Nephron (organoid): ENCODE data around the gene TMTC1.
A peak's percentile ranks its signal among the peaks of the same experiment; 100 is the strongest.

Source experiments
- H3K27ac Mint-ChIP-seq, 3 experiments: 2 replicates each; pipeline ENCODE4 v1.8.0; 2020; ENCODE audit warnings: mixed read lengths in 3 of 3, mild to moderate bottlenecking in 2 of 3, moderate library complexity in 1 of 3
- H3K27me3 Mint-ChIP-seq: 2 replicates; pipeline ENCODE4 v1.8.0; 2021; ENCODE audit warnings: low read depth, mild to moderate bottlenecking, moderate library complexity, mixed read lengths
- H3K36me3 Mint-ChIP-seq: 2 replicates; pipeline ENCODE4 v1.8.0; 2020; ENCODE audit warnings: low read depth, mixed read lengths
- H3K4me1 Mint-ChIP-seq: 2 replicates; pipeline ENCODE4 v1.8.0; 2020; ENCODE audit warnings: mixed read lengths
- H3K4me3 Mint-ChIP-seq, 3 experiments: 2 replicates each; pipeline ENCODE4 v1.8.0; 2020; ENCODE audit warnings: mild to moderate bottlenecking in 3 of 3, mixed read lengths in 3 of 3, moderate library complexity in 2 of 3
- H3K9me3 Mint-ChIP-seq: 2 replicates; pipeline ENCODE4 v1.8.0; 2020; ENCODE audit warnings: mixed read lengths
- CTCF ChIP-seq, 3 experiments: fragments of 200-600 bp; sonication (generic); IDR thresholded peaks; one replicate each; pipeline ENCODE4 v1.5.0; 2021; ENCODE audit warnings: antibody characterized with exemption in 3 of 3; ENCODE audit not compliant: unreplicated experiment in 3 of 3

TMTC1 gene

GRCh38 chr12:29656762-29657538, 126.8 kb downstream of the TMTC1 start:
- Mint-ChIP-seq H3K36me3 (peaks cover 21% of the 10 kb centered on the region), H3K27ac (peak overlapping the region in 1 of 3 experiments; percentile 11), H3K27me3 (no peaks in the 10 kb centered on the region), H3K4me1 (peaks cover 12% of the 10 kb centered on the region), H3K4me3 (no peak overlapping the region), H3K9me3 (no peaks in the 10 kb centered on the region)
- TF ChIP-seq CTCF (IDR thresholded peaks at IDR 0.05; ENCODE audit: unreplicated experiment in 3 of 3) = no peak

- Mint-ChIP-seq H3K4me3 (no peak overlapping the region), H3K9me3 (no peaks in the 10 kb centered on the region), H3K27me3 (no peaks in the 10 kb centered on the region), H3K36me3 (peaks cover 23% of the 10 kb centered on the region), H3K27ac (peak overlapping the region in 1 of 3 experiments; percentile 7), H3K4me1 (peaks cover 12% of the 10 kb centered on the region)
- TF ChIP-seq CTCF (IDR thresholded peaks at IDR 0.05; ENCODE audit: unreplicated experiment in 3 of 3) = no peak
Measured at GRCh38 chr12:29655861-29656260, 127.9 kb downstream of the TMTC1 start.

- no peak for TF ChIP-seq CTCF (IDR thresholded peaks at IDR 0.05; ENCODE audit: unreplicated experiment in 3 of 3)
- no peaks in the 10 kb centered on the region for H3K9me3 Mint-ChIP-seq
- peaks cover 23% of the 10 kb centered on the region for H3K36me3 Mint-ChIP-seq
- no peaks in the 10 kb centered on the region for H3K27me3 Mint-ChIP-seq
- H3K27ac Mint-ChIP-seq = no peak overlapping the region
- H3K4me3 Mint-ChIP-seq = no peak overlapping the region
- peaks cover 12% of the 10 kb centered on the region for H3K4me1 Mint-ChIP-seq
Measured at GRCh38 chr12:29653286-29653685, 130.5 kb downstream of the TMTC1 start.

GRCh38 chr12:29650371-29650770, 133.4 kb downstream of the TMTC1 start:
- peaks cover 20% of the 10 kb centered on the region for H3K36me3 Mint-ChIP-seq
- no peak for TF ChIP-seq CTCF (IDR thresholded peaks at IDR 0.05; ENCODE audit: unreplicated experiment in 3 of 3)
- H3K4me1 Mint-ChIP-seq = no peaks in the 10 kb centered on the region
- no peaks in the 10 kb centered on the region for H3K9me3 Mint-ChIP-seq
- no peak overlapping the region for H3K4me3 Mint-ChIP-seq
- no peaks in the 10 kb centered on the region for H3K27me3 Mint-ChIP-seq
- H3K27ac Mint-ChIP-seq = no peak overlapping the region

- no peak for TF ChIP-seq CTCF (IDR thresholded peaks at IDR 0.05; ENCODE audit: unreplicated experiment in 3 of 3)
- no peaks in the 10 kb centered on the region for H3K9me3 Mint-ChIP-seq
- no peak overlapping the region for H3K27ac Mint-ChIP-seq
- no peak overlapping the region for H3K4me3 Mint-ChIP-seq
- H3K36me3 Mint-ChIP-seq = peaks cover 20% of the 10 kb centered on the region
- H3K27me3 Mint-ChIP-seq = peaks cover 2% of the 10 kb centered on the region
- H3K4me1 Mint-ChIP-seq = no peaks in the 10 kb centered on the region
Measured at GRCh38 chr12:29649722-29650121, 134.0 kb downstream of the TMTC1 start.
